Gastroesophageal sphincter (tissue), 4 donors: Measurements from ENCODE around the gene ACOT4. TPM values are rescaled to one million over a fixed set of nuclear protein-coding genes. Genes with fewer than 3 reads are reported as not detected.
"Not testable (repeated sequence)": the region's sequence is repeated elsewhere in the genome, so short reads cannot be mapped to it uniquely, and the experiment has no call there.

Experiments used
- ATAC-seq: fragments of 150-250 bp; one replicate; pipeline ENCODE4 v1.9.1; 2016; ENCODE audit warnings: mild to moderate bottlenecking, moderate library complexity
- H3K27ac ChIP-seq, 4 donors: fragments of 200-600 bp; sonication (generic) in 3 of 4; 1 replicate in 3 of 4; 2 replicates in 1 of 4; pipeline ENCODE4 v1.5.1; 2016 to 2019
- H3K27me3 ChIP-seq: fragments of 200-600 bp; sonication (generic); one replicate; pipeline ENCODE4 v1.5.1; 2019
- H3K36me3 ChIP-seq, 2 donors: fragments of 200-600 bp; sonication (generic); one replicate each; pipeline ENCODE4 v1.5.1; 2019; ENCODE audit warnings: control low read depth in 1 of 2
- H3K4me1 ChIP-seq, 3 donors: fragments of 200-600 bp; sonication (generic); 1 replicate in 2 of 3; 2 replicates in 1 of 3; pipeline ENCODE4 v1.5.1; 2016 to 2019; ENCODE audit warnings: control low read depth in 2 of 3
- H3K4me3 ChIP-seq, 2 donors: fragments of 200-600 bp; sonication (generic); one replicate each; pipeline ENCODE4 v1.5.1; 2019; ENCODE audit warnings: mild to moderate bottlenecking in 1 of 2, moderate library complexity in 1 of 2
- H3K9me3 ChIP-seq, 3 donors: fragments of 200-600 bp; sonication (generic); one replicate each; pipeline ENCODE4 v1.5.1; 2017 to 2019; ENCODE audit warnings: control low read depth in 2 of 3
- EP300 ChIP-seq: sonication (generic); formaldehyde crosslinking; IDR thresholded peaks from one replicate; pipeline ENCODE4 v1.6.1; 2017; ENCODE audit warnings: antibody characterized with exemption, mild to moderate bottlenecking
- POLR2A ChIP-seq, 2 donors: fragments of 450-650 bp; IDR thresholded peaks; one replicate each; pipeline ENCODE4 v1.6.1; 2017; ENCODE audit warnings: antibody characterized with exemption in 2 of 2, mild to moderate bottlenecking in 2 of 2, moderate library complexity in 1 of 2
- POLR2AphosphoS5 ChIP-seq: sonication (generic); formaldehyde crosslinking; IDR thresholded peaks from one replicate; pipeline ENCODE4 v1.6.1; 2017; ENCODE audit warnings: antibody characterized with exemption
- whole genome bisulfite sequencing, 2 donors: methylation state at CpG; one replicate each; pipeline ENCODE4 v1.1.5; 2018; ENCODE audit warnings: low coverage in 1 of 2; 5-methylcytosine and 5-hydroxymethylcytosine counted together
- total RNA-seq, 4 donors: library from RNA; depleted of rRNA; stranded (reverse); fragments of >200 nt; gene quantifications; one replicate each; pipeline ENCODE4 v1.1.0, GENCODE V29; 2016
- TF ChIP-seq, protein P1 (sequence below), 4 experiments: fragments of 200-600 bp in 2 of 4; fragments of 450-650 bp in 2 of 4; sonication (generic) in 1 of 4; IDR thresholded peaks; one replicate each; pipeline ENCODE4 v1.5.1; 2017 to 2019; ENCODE audit warnings: antibody characterized with exemption in 4 of 4, mild to moderate bottlenecking in 2 of 4, moderate library complexity in 2 of 4

Gene ACOT4
- total RNA-seq, 4 donors from 2014 or later = 0.31 to 0.50 TPM; not detected in 2

DNA sequence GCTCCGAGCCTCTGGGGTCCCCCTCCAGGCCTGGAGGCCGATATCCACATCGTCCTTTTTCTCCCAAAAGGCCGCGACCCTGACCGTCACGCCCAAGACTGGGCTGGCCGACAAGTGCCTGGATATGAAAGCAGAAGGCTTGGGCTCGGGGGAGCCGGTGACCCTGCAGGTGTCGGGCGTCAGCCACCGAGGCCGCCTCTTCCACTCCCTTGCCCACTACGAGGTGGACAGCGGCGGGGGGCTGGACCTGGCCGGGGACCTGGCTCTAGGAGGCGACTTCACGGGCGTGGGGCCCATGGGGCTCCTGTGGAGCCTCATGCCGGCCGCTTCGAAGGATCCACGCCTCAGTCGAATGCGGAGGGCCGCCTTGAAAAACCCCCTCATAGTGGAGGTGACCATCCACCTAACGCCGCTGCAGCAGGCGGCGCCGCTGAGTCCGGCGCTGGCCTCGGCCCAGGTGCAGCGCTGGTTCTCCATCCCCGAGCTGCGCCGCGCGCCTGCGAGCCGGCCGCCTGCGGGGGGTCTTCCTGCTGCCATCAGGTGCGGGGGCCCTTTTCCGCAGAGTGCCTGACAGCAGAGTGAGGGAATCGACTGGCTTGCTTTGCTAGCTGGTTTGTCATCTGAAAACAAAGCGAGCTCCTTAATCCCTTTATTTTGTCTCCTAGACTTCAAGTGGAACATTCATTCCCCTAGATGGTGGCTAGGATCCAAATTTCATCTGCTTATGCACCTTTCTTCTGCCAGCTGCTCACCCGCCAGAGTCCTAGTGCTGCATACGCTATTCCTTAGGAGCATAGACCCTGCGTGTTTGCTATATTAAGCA is 42.5 kb downstream of the ACOT4 start:
- Histone ChIP-seq H3K9me3 (no peaks in the 10 kb centered on the region), H3K4me1 (peaks cover 0 to 20% (median 4%) of the 10 kb centered on the region in 3 donors), H3K27me3 (no peaks in the 10 kb centered on the region), H3K27ac (peak overlapping the region; percentile 40 to 82 (median 81)), H3K4me3 (peak overlapping the region; percentile 57 to 65), H3K36me3 (no peaks in the 10 kb centered on the region)
- TF ChIP-seq, protein P1, sequence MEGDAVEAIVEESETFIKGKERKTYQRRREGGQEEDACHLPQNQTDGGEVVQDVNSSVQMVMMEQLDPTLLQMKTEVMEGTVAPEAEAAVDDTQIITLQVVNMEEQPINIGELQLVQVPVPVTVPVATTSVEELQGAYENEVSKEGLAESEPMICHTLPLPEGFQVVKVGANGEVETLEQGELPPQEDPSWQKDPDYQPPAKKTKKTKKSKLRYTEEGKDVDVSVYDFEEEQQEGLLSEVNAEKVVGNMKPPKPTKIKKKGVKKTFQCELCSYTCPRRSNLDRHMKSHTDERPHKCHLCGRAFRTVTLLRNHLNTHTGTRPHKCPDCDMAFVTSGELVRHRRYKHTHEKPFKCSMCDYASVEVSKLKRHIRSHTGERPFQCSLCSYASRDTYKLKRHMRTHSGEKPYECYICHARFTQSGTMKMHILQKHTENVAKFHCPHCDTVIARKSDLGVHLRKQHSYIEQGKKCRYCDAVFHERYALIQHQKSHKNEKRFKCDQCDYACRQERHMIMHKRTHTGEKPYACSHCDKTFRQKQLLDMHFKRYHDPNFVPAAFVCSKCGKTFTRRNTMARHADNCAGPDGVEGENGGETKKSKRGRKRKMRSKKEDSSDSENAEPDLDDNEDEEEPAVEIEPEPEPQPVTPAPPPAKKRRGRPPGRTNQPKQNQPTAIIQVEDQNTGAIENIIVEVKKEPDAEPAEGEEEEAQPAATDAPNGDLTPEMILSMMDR (IDR thresholded peaks at IDR 0.05) = peak; percentile 6 to 71 (median 45)
- TF ChIP-seq EP300 = no peak
- ATAC-seq = peak; percentile 75
- WGBS, 2 donors = 31 to 32% methylated on average over 3 to 4 of the region's 53 CpGs

DNA sequence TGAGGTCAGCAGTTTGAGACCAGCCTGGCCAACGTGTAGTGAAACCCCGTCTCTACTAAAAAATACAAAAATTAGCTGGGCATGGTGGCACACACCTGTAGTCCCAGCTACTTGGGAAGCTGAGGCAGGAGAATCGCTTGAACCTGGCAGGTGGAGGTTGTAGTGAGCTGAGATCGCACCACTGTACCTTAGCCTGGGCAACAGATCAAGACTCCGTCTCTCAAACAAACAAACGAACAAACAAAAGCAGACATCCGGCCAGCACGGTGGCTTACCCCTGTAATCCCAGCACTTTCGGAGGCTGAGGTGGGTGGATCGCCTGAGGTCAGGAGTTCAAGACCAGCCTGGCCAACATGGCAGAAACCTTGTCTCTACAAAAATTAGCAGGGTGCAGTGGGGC is 44.7 kb downstream of the ACOT4 start:
- not testable (repeated sequence) for H3K36me3 ChIP-seq, H3K4me3 ChIP-seq, H3K9me3 ChIP-seq, H3K27me3 ChIP-seq, ATAC-seq, H3K27ac ChIP-seq
- 74 to 100% methylated on average over 3 to 4 of the region's 10 CpGs for WGBS, 2 donors
- peaks cover 0 to 20% (median 4%) of the 10 kb centered on the region in 3 donors for H3K4me1 ChIP-seq

DNA sequence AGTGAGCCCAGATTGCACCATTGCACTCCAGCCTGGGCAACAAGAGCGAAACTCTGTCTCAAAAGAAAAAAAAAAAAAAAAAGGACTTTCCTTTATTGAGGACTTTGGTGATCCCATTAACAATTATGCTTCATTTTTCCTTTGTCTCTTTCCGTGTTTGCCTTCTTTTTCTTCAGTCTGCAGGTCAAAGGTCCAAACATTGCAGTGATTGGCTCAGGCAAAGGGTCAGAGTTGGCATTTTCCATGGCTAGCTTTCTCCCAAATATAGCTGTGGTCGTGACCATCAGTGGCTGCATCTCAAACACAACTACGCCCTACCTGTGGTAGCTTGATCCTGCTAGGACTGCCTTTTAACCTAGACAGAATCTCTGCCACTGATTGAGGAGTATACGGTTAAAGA is 46.2 kb downstream of the ACOT4 start:
- Histone ChIP-seq H3K4me1 (peaks cover 0 to 19% (median 4%) of the 10 kb centered on the region in 3 donors), H3K27ac (no peak overlapping the region), H3K36me3 (no peaks in the 10 kb centered on the region), H3K27me3 (no peaks in the 10 kb centered on the region), H3K9me3 (no peaks in the 10 kb centered on the region), H3K4me3 (no peak overlapping the region)
- 70 to 84% methylated on average over 4 to 5 of the region's 5 CpGs for WGBS, 2 donors
- TF ChIP-seq POLR2A (IDR thresholded peaks at IDR 0.05) = no peak
- no peak for TF ChIP-seq EP300
- ATAC-seq = no peak

DNA sequence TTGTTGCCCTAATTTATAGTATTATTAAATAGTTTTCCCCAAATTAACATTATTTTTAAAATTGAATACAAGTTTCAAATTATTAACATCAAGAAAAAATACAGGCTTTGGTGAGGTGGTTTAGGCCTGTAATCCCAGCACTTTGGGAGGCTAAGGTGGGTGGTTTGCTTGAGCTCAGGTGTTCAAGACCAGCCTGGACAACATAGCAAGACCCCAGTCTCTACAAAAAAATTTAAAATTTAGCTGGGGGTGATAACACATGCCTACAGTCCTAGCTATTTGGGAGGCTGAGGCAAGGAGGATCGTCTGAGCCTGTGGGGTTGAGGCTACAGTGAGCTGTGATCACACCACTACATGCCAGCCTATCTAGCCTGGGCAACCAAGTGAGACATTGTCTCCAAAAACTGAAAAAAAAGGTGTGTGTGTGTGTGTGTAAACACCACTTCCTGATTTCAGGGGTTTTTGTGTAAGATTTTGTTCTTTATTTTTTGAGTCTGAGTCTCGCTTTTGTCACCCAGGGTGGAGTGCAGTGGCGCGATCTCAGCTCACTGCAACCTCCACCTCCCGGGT is 49.2 kb downstream of the ACOT4 start:
- Histone ChIP-seq H3K9me3 (no peaks in the 10 kb centered on the region), H3K27ac (no peak overlapping the region), H3K4me1 (peaks cover 0 to 15% (median 11%) of the 10 kb centered on the region in 3 donors), H3K4me3 (no peak overlapping the region), H3K27me3 (no peaks in the 10 kb centered on the region), H3K36me3 (no peaks in the 10 kb centered on the region)
- WGBS, 2 donors = 93 to 94% methylated on average over 5 of the region's 5 CpGs
- TF ChIP-seq, protein P1 (IDR thresholded peaks at IDR 0.05) = no peak
- no peak for TF ChIP-seq POLR2AphosphoS5
- no peak for TF ChIP-seq EP300
- no peak for ATAC-seq

DNA sequence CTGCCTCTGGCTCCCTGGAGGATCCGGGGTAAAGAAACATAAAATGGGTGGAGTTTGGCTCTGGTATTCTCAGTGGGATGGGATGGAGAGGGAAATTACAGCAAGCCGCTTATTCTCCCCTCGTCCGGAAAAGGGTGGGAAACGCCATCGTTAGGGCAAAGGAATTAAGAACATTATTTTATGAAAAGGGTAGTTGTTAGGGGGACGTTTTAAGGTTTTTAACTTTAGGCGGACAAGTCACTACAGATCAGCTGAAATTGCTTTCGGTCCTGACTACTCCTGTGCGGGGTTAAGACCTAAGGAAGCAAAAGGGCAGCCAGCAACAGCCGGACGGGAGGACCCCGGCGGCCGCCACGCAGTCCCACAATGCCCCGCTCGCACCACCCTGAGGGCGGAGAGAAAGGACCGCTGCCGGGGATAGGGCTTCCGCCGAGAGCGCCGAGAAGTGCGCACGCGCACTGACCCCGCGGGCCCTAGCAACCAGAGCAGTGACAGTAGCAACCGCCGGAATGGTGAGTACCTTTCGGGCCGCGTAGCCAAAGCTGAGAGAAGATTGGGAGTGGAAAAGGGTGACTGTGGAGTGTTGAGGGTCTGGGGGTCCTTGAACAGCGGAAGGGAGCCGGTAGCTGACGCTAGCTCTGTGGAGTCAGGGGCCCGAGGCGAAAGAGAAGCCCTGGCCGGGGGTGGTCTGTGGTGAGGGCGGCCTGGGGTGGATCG is 53.0 kb downstream of the ACOT4 start, which contains the start of gene DNAL1:
DNAL1 (plus strand) TSS at position 456 of the 717 bp plus-strand sequence; CDS start at position 510, 54 bp downstream.
- Histone ChIP-seq H3K9me3 (no peaks in the 10 kb centered on the region), H3K27me3 (no peaks in the 10 kb centered on the region), H3K4me3 (peak within 1 kb of the TSS; percentile 66 to 83), H3K36me3 (no peaks in the 10 kb centered on the region), H3K27ac (peak within 1 kb of the TSS; percentile 55 to 87 (median 84)), H3K4me1 (peaks cover 0 to 19% (median 12%) of the 10 kb centered on the region in 3 donors)
- TF ChIP-seq POLR2A (IDR thresholded peaks at IDR 0.05) (peak; percentile 46 to 57), EP300 (no peak), POLR2AphosphoS5 (peak; percentile 76)
- TF ChIP-seq, protein P1 (IDR thresholded peaks at IDR 0.05) = peak in 1 of 4 experiments; percentile 30
- ATAC-seq = peak; percentile 99
- WGBS, 2 donors = 0 to 2% methylated on average over 12 to 20 of the region's 43 CpGs
